H1 (cell line): ENCODE measurements around the gene KCNK2. TPM values are rescaled to one million over a fixed set of nuclear protein-coding genes. Genes with fewer than 3 reads are reported as not detected.

Experiments used
- CTCF ChIA-PET: fragments of 300-600 bp; sonication (Branson Sonifier 250); formaldehyde crosslinking; loops from one replicate; lab custom pipeline; 2021; ENCODE audit not compliant: partially characterized antibody; lab: Charles Lee
- POLR2A ChIA-PET: fragments of 300-600 bp; sonication (Branson Sonifier 250); formaldehyde crosslinking; loops from one replicate; lab custom pipeline; 2021; ENCODE audit warnings: inconsistent platforms; ENCODE audit not compliant: partially characterized antibody; lab: Charles Lee
- DNase-seq, 2 experiments: peaks; one replicate each; pipeline versions ENCODE4 v3.0.0 to v3.0.0-alpha.2; 2010 to 2022; ENCODE audit warnings: low spot score in 2 of 2, low read depth in 1 of 2, mixed read lengths in 1 of 2
- FAIRE-seq: peaks from 2 replicates; lab custom pipeline; 2011; peaks lifted over from hg19 to GRCh38; lab: Jason Lieb, UNC
- H2AFZ ChIP-seq: 2 replicates; pipeline ENCODE4 v1.8.1; 2012; ENCODE audit warnings: low read length, inconsistent platforms
- H2AK5ac ChIP-seq: 2 replicates; pipeline ENCODE4 v1.6.1; 2013; ENCODE audit warnings: low read depth, low read length
- H2BK120ac ChIP-seq: replicated peaks from 2 replicates; pipeline ENCODE3; 2013; ENCODE audit warnings: low read depth, low read length, inconsistent platforms
- H2BK12ac ChIP-seq: 2 replicates; pipeline ENCODE4 v1.6.1; 2013; ENCODE audit warnings: low read depth, low read length
- H2BK15ac ChIP-seq: 2 replicates; pipeline ENCODE4 v1.6.1; 2013; ENCODE audit warnings: low read length
- H2BK20ac ChIP-seq: 2 replicates; pipeline ENCODE4 v1.6.1; 2013; ENCODE audit warnings: low read length
- H2BK5ac ChIP-seq: 2 replicates; pipeline ENCODE4 v1.6.1; 2013; ENCODE audit warnings: low read depth, low read length
- H3K14ac ChIP-seq: 2 replicates; pipeline ENCODE4 v1.6.1; 2013; ENCODE audit warnings: inconsistent platforms; ENCODE audit not compliant: insufficient read length
- H3K18ac ChIP-seq: 2 replicates; pipeline ENCODE4 v1.6.1; 2013; ENCODE audit warnings: low read length; ENCODE audit errors: extremely low read depth
- H3K23ac ChIP-seq: 2 replicates; pipeline ENCODE4 v1.6.1; 2013; ENCODE audit warnings: inconsistent platforms; ENCODE audit not compliant: insufficient read length
- H3K23me2 ChIP-seq: 2 replicates; pipeline ENCODE4 v1.6.1; 2013; ENCODE audit warnings: low read depth, low read length
- H3K27ac ChIP-seq: 2 replicates; pipeline ENCODE4 v1.6.1; 2011; ENCODE audit warnings: low read depth, low read length, inconsistent platforms
- H3K27me3 ChIP-seq, 4 experiments: replicated peaks in 1 of 4; 1 replicate in 1 of 4; 2 replicates in 3 of 4; pipeline versions ENCODE4 v1.6.1 to v1.8.1; 2011 to 2013; ENCODE audit warnings: low read length in 3 of 4, mild to moderate bottlenecking in 3 of 4, inconsistent platforms in 2 of 4, mixed read lengths in 2 of 4, moderate library complexity in 1 of 4; ENCODE audit not compliant: control insufficient read depth in 3 of 4, insufficient read depth in 3 of 4; ENCODE audit errors: extremely low read depth in 1 of 4
- H3K36me3 ChIP-seq, 4 experiments: 2 replicates each; pipeline versions ENCODE4 v1.6.1 to v1.8.1; 2011 to 2013; ENCODE audit warnings: mild to moderate bottlenecking in 4 of 4, low read length in 3 of 4, moderate library complexity in 2 of 4, control low read depth in 1 of 4, inconsistent platforms in 1 of 4; ENCODE audit not compliant: insufficient read depth in 4 of 4, control insufficient read depth in 2 of 4
- H3K4ac ChIP-seq: replicated peaks from 2 replicates; pipeline ENCODE3; 2013; ENCODE audit warnings: low read length, low read depth, mixed read lengths, inconsistent platforms; ENCODE audit not compliant: insufficient read length
- H3K4me1 ChIP-seq, 4 experiments: replicated peaks in 1 of 4; 1 replicate in 1 of 4; 2 replicates in 3 of 4; pipeline versions ENCODE4 v1.6.1 to v1.8.1; 2011 to 2013; ENCODE audit warnings: low read length in 3 of 4, inconsistent platforms in 2 of 4, mixed read lengths in 1 of 4; ENCODE audit not compliant: insufficient read depth in 4 of 4, control insufficient read depth in 3 of 4
- H3K4me2 ChIP-seq, 2 experiments: 2 replicates each; pipeline versions ENCODE4 v1.6.1 to v1.8.1; 2011 to 2013; ENCODE audit warnings: low read depth in 2 of 2, low read length in 2 of 2, control low read depth in 1 of 2, inconsistent platforms in 1 of 2, mild to moderate bottlenecking in 1 of 2; ENCODE audit not compliant: insufficient read depth in 1 of 2
- H3K4me3 ChIP-seq, 4 experiments: fragments of 200-600, 300-600 bp in 1 of 4; sonication (generic), shearing (Covaris generic), sonication (Bioruptor Twin) in 1 of 4; 2 replicates each; pipeline versions ENCODE4 v1.5.1 to v1.8.1; 2011 to 2016; ENCODE audit warnings: low read length in 4 of 4, low read depth in 3 of 4, control low read depth in 2 of 4, inconsistent platforms in 2 of 4, mild to moderate bottlenecking in 2 of 4, mixed read lengths in 1 of 4, moderate library complexity in 1 of 4; ENCODE audit not compliant: insufficient read depth in 2 of 4; ENCODE audit errors: extremely low read depth in 1 of 4
- H3K56ac ChIP-seq: replicated peaks from 2 replicates; pipeline ENCODE3; 2013; ENCODE audit warnings: low read depth, mild to moderate bottlenecking, mixed read lengths, low read length, inconsistent platforms; ENCODE audit not compliant: insufficient read length
- H3K79me1 ChIP-seq: 2 replicates; pipeline ENCODE4 v1.6.1; 2013; ENCODE audit warnings: low read depth, low read length, control low read depth
- H3K79me2 ChIP-seq, 2 experiments: 2 replicates each; pipeline versions ENCODE4 v1.6.1 to v1.8.1; 2012 to 2013; ENCODE audit warnings: low read length in 2 of 2, mild to moderate bottlenecking in 2 of 2, inconsistent platforms in 1 of 2; ENCODE audit not compliant: insufficient read depth in 2 of 2, control insufficient read depth in 1 of 2
- H3K9ac ChIP-seq, 4 experiments: replicated peaks in 1 of 4; 1 replicate in 1 of 4; 2 replicates in 3 of 4; pipeline versions ENCODE4 v1.6.1 to v1.8.1; 2011 to 2013; ENCODE audit warnings: low read depth in 3 of 4, low read length in 3 of 4, control low read depth in 2 of 4, mild to moderate bottlenecking in 2 of 4, moderate library complexity in 2 of 4, inconsistent platforms in 1 of 4; ENCODE audit errors: extremely low read depth in 1 of 4
- H3K9me3 ChIP-seq, 2 experiments: 2 replicates each; pipeline versions ENCODE4 v1.6.1 to v1.8.1; 2012 to 2013; ENCODE audit warnings: mild to moderate bottlenecking in 2 of 2, moderate library complexity in 2 of 2, control low read depth in 1 of 2, inconsistent platforms in 1 of 2, low read depth in 1 of 2, low read length in 1 of 2, mixed read lengths in 1 of 2; ENCODE audit not compliant: insufficient read depth in 2 of 2
- H4K20me1 ChIP-seq, 2 experiments: replicated peaks in 1 of 2; 2 replicates each; pipeline versions ENCODE3 to v1.8.1; 2011 to 2013; ENCODE audit warnings: inconsistent platforms in 2 of 2, low read length in 2 of 2, mild to moderate bottlenecking in 1 of 2; ENCODE audit not compliant: insufficient read depth in 2 of 2, control insufficient read depth in 1 of 2
- H4K5ac ChIP-seq: 2 replicates; pipeline ENCODE4 v1.6.1; 2013; ENCODE audit warnings: low read length, low read depth, mixed read lengths, inconsistent platforms; ENCODE audit not compliant: insufficient read length
- H4K8ac ChIP-seq: 2 replicates; pipeline ENCODE4 v1.8.0; 2013; ENCODE audit warnings: mild to moderate bottlenecking, moderate library complexity, low read length, inconsistent platforms; ENCODE audit not compliant: insufficient read depth; ENCODE audit errors: extremely low read depth
- H4K91ac ChIP-seq: replicated peaks from 2 replicates; pipeline ENCODE3; 2013; ENCODE audit warnings: low read length, mixed read lengths, inconsistent platforms; ENCODE audit not compliant: insufficient read length
- BCL11A ChIP-seq, 2 experiments: IDR thresholded peaks; one replicate each; pipeline ENCODE4 v1.6.1; 2011; ENCODE audit warnings: low read depth in 2 of 2, low read length in 2 of 2, mild to moderate bottlenecking in 2 of 2
- CBX5 ChIP-seq: fragments of 300-800, 300-1000 bp; sonication (generic); IDR thresholded peaks from 2 replicates; pipeline ENCODE4 v1.7.1; 2016; ENCODE audit warnings: antibody characterized with exemption, low read length, low read depth
- EZH2 ChIP-seq: fragments of 200-600 bp; sonication (generic); IDR thresholded peaks from 2 replicates; pipeline ENCODE4 v1.7.1; 2012; ENCODE audit warnings: low read depth, mild to moderate bottlenecking, moderate library complexity, low read length, inconsistent platforms; ENCODE audit not compliant: severe bottlenecking
- HDAC6 ChIP-seq: IDR thresholded peaks from one replicate; pipeline ENCODE4 v1.7.1; 2012; ENCODE audit warnings: low read depth, mild to moderate bottlenecking, inconsistent platforms, low read length, moderate library complexity
- KDM1A ChIP-seq: fragments of 200-600, 300-600 bp; sonication (generic); IDR thresholded peaks from 2 replicates; pipeline ENCODE4 v1.7.1; 2016; ENCODE audit warnings: mild to moderate bottlenecking, low read length, borderline replicate concordance
- KDM4A ChIP-seq: IDR thresholded peaks from one replicate; pipeline ENCODE4 v1.7.1; 2012; ENCODE audit warnings: low read depth, mild to moderate bottlenecking, moderate library complexity, low read length, inconsistent platforms; ENCODE audit not compliant: severe bottlenecking
- RAD21 ChIP-seq, 2 experiments: IDR thresholded peaks in 1 of 2; conservative IDR thresholded peaks in 1 of 2; 2 replicates each; pipeline ENCODE4 v1.6.1; 2011; ENCODE audit warnings: low read depth in 2 of 2, low read length in 2 of 2, improper control_type of control experiment in 1 of 2, inconsistent platforms in 1 of 2, mild to moderate bottlenecking in 1 of 2, moderate library complexity in 1 of 2
- SIN3A ChIP-seq, 2 experiments: IDR thresholded peaks in 1 of 2; conservative IDR thresholded peaks in 1 of 2; 2 replicates each; pipeline ENCODE4 v1.6.1; 2011 to 2012; ENCODE audit warnings: low read length in 2 of 2, improper control_type of control experiment in 1 of 2, low read depth in 1 of 2, mild to moderate bottlenecking in 1 of 2
- TAF1 ChIP-seq: IDR thresholded peaks from 2 replicates; pipeline ENCODE4 v1.6.1; 2011; ENCODE audit warnings: mild to moderate bottlenecking, low read depth, low read length
- TAF7 ChIP-seq: optimal IDR thresholded peaks from 2 replicates; pipeline ENCODE3; 2011; ENCODE audit warnings: low read depth, mild to moderate bottlenecking, inconsistent platforms, low read length, moderate library complexity, borderline replicate concordance
- WGBS, 2 experiments: shearing (Covaris generic) in 1 of 2; methylation state at CpG; one replicate each; pipeline versions ENCODE4 v1.1.6 to v1.1.7; 2013 to 2015; ENCODE audit warnings: low lambda C conversion rate in 2 of 2, mixed read lengths in 2 of 2, inconsistent platforms in 1 of 2, low coverage in 1 of 2, missing lambda C conversion rate in 1 of 2; ENCODE audit not compliant: insufficient replicate concordance in 2 of 2, insufficient coverage in 1 of 2, insufficient read length in 1 of 2; ENCODE audit errors: extremely low coverage in 1 of 2, missing lambda C conversion rate in 1 of 2; 5-methylcytosine and 5-hydroxymethylcytosine counted together
- polyA plus RNA-seq, 7 experiments: library from polyadenylated mRNA; depleted of rRNA in 3 of 7; stranded (reverse) in 5 of 7; unstranded in 2 of 7; fragments of >200 nt in 5 of 7; fragments of 200-250 nt in 2 of 7; gene quantifications; 1 replicate in 5 of 7; 2 replicates in 1 of 7; 4 replicates in 1 of 7; pipeline versions ENCODE4 v1.2.1 to v1.2.3, GENCODE V29; 2011 to 2013; ENCODE audit warnings: missing spikeins in 2 of 7, mixed read lengths in 2 of 7
- total RNA-seq: library from RNA; stranded (reverse); fragmentation: NEBNext Ultra II Directional; extraction: Animal tissue kit (Norgen Biotek cat#: 25700); gene quantifications from 2 replicates; pipeline ENCODE4 v1.2.1, GENCODE V29; 2021
- TF ChIP-seq, protein P1 (sequence below), 3 experiments: IDR thresholded peaks; 1 replicate in 2 of 3; 2 replicates in 1 of 3; pipeline versions ENCODE4 v1.5.1 to v1.6.1; 2011; ENCODE audit warnings: low read length in 3 of 3, mild to moderate bottlenecking in 3 of 3, inconsistent platforms in 2 of 3, low read depth in 1 of 3, moderate library complexity in 1 of 3; ENCODE audit not compliant: insufficient read depth in 1 of 3; ENCODE audit errors: control extremely low read depth in 1 of 3

The KCNK2 gene
- total and polyA plus RNA-seq, 2 of the 8 experiments (the other 6 are each of a cell fraction or from before 2014, with no cell fraction given), result 0.59 to 1.2 TPM

DNA sequence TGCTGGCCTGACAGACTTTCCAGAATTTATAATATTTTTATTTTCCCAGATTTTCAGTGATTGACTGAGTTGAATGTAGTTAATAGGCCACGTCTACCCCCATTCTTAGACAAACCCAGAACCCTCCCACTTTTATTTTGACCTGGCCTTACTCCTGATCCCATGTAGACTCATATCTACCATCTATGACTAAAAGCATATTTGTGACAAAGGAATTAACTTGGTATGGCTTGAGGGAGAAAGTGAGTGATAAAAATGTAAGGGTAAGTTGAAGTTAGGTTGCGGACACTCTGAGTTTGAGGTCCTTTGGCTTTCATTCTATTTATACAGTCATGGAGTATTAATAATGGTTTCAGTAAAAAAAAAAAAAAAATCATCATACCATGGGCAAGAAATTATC, 168.4 kb downstream of the KCNK2 start:
- H2BK15ac ChIP-seq, result no peak overlapping the region
- no peaks in the 10 kb centered on the region for H3K9me3 ChIP-seq
- ChIA-PET CTCF (no interaction called here), POLR2A (no interaction called here)
- H4K20me1 ChIP-seq, result no peaks in the 10 kb centered on the region
- no peaks in the 10 kb centered on the region for H3K4me1 ChIP-seq
- H3K4me3 ChIP-seq, result no peak overlapping the region
- no peak for FAIRE-seq
- no peaks in the 10 kb centered on the region for H3K36me3 ChIP-seq
- H3K27ac ChIP-seq, result no peak overlapping the region
- H3K23me2 ChIP-seq, result no peaks in the 10 kb centered on the region
- no peak overlapping the region for H4K8ac ChIP-seq
- 96% methylated on average over 2 of the region's 2 CpGs; no CpG with 5 or more reads in 1 of the 2 experiments for WGBS, 2 experiments
- no peak overlapping the region for H3K56ac ChIP-seq
- H2AK5ac ChIP-seq, result no peak overlapping the region
- H3K79me2 ChIP-seq, result no peaks in the 10 kb centered on the region
- no peak overlapping the region for H2BK12ac ChIP-seq
- H2AFZ ChIP-seq, result no peak overlapping the region
- H3K4me2 ChIP-seq, result no peak overlapping the region
- H3K4ac ChIP-seq, result no peak overlapping the region
- H4K91ac ChIP-seq, result no peak overlapping the region
- H2BK120ac ChIP-seq, result no peak overlapping the region
- no peak overlapping the region for H3K23ac ChIP-seq
- no peak overlapping the region for H3K14ac ChIP-seq
- H3K9ac ChIP-seq, result no peak overlapping the region
- H4K5ac ChIP-seq, result no peak overlapping the region
- H3K18ac ChIP-seq, result no peak overlapping the region
- no peak for DNase-seq
- H3K79me1 ChIP-seq, result no peaks in the 10 kb centered on the region
- H2BK5ac ChIP-seq, result no peak overlapping the region
- H2BK20ac ChIP-seq, result no peak overlapping the region
- H3K27me3 ChIP-seq, result peaks cover 0 to 1% (median 0%) of the 10 kb centered on the region in 4 experiments; a peak in 1 of 7 replicates
- TF ChIP-seq BCL11A (IDR thresholded peaks at IDR 0.05; ENCODE audit: low read depth in 2 of 2, low read length in 2 of 2) (no peak), EZH2 (no peak), SIN3A (conservative IDR thresholded peaks at IDR 0.05 in 1 of 2, IDR thresholded peaks at IDR 0.05 in 1 of 2; ENCODE audit: low read depth in 1 of 2, low read length in 2 of 2) (no peak), HDAC6 (no peak), KDM1A (no peak), RAD21 (IDR thresholded peaks at IDR 0.05 in 1 of 2, conservative IDR thresholded peaks at IDR 0.05 in 1 of 2; ENCODE audit: low read depth in 2 of 2, low read length in 2 of 2) (no peak), KDM4A (no peak), TAF1 (no peak), TAF7 (no peak), CBX5 (no peak)
- TF ChIP-seq, protein P1, sequence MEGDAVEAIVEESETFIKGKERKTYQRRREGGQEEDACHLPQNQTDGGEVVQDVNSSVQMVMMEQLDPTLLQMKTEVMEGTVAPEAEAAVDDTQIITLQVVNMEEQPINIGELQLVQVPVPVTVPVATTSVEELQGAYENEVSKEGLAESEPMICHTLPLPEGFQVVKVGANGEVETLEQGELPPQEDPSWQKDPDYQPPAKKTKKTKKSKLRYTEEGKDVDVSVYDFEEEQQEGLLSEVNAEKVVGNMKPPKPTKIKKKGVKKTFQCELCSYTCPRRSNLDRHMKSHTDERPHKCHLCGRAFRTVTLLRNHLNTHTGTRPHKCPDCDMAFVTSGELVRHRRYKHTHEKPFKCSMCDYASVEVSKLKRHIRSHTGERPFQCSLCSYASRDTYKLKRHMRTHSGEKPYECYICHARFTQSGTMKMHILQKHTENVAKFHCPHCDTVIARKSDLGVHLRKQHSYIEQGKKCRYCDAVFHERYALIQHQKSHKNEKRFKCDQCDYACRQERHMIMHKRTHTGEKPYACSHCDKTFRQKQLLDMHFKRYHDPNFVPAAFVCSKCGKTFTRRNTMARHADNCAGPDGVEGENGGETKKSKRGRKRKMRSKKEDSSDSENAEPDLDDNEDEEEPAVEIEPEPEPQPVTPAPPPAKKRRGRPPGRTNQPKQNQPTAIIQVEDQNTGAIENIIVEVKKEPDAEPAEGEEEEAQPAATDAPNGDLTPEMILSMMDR (IDR thresholded peaks at IDR 0.05; ENCODE audit: control extremely low read depth in 1 of 3, insufficient read depth in 1 of 3, low read depth in 1 of 3, low read length in 3 of 3), result no peak
